ENCODE measurements around the gene ERAP2.

Gene ERAP2

DNA sequence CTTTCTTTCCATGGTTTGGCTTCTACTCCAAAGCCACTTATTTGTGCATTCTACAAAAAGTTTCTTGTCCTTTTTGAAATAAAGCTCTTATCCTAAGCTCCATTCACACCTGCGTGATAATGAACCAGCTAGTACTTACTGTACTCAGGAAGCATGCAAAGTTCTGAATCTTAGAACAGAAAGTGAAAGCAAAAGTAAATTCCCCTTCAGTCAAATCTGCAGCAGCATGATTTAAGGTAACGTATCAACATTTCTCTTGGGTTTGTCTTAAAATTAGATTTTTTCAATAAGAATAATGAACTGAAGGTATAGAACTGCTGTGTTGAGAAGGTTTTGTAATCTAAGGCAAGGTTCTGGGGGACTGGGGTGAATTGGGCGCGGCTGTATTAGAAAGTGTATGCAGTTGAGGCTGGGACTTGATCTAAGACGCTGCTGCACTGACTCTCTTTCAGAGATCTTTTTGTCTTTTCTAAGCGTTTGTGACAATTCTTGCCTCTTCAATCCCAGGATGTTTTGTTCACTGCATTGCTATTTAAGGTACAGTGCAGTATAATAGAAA lies at the start of gene ERAP2:
ERAP2 (plus strand) TSS at position 209 of the 559 bp plus-strand sequence. CDS start 3,186 bp downstream, outside the sequence.
- H3K4me3 ChIP-seq (ENCODE audit: low read depth, low read length), result peak within 1 kb of the TSS; percentile 62
- TF ChIP-seq CTCF (IDR thresholded peaks at IDR 0.05; ENCODE audit: borderline replicate concordance, insufficient read depth, low read depth, low read length), result no peak

- no peak overlapping the region for H3K4me3 ChIP-seq (ENCODE audit: low read depth, low read length)
- TF ChIP-seq CTCF (IDR thresholded peaks at IDR 0.05; ENCODE audit: borderline replicate concordance, insufficient read depth, low read depth, low read length), result no peak
Measured at GRCh38 chr5:96829297-96829696, 47.0 kb upstream of the ERAP2 start.

GRCh38 chr5:96834016-96834415 lies 42.3 kb upstream of the ERAP2 start:
- no peak for TF ChIP-seq CTCF (IDR thresholded peaks at IDR 0.05; ENCODE audit: borderline replicate concordance, insufficient read depth, low read depth, low read length)
- H3K4me3 ChIP-seq (ENCODE audit: low read depth, low read length), result no peak overlapping the region

GRCh38 chr5:96835791-96836191 lies 40.5 kb upstream of the ERAP2 start:
- H3K4me3 ChIP-seq (ENCODE audit: low read depth, low read length), result no peak overlapping the region
- no peak for TF ChIP-seq CTCF (IDR thresholded peaks at IDR 0.05; ENCODE audit: borderline replicate concordance, insufficient read depth, low read depth, low read length)

- TF ChIP-seq CTCF (IDR thresholded peaks at IDR 0.05; ENCODE audit: borderline replicate concordance, insufficient read depth, low read depth, low read length), result no peak
- no peak overlapping the region for H3K4me3 ChIP-seq (ENCODE audit: low read depth, low read length)
Measured at GRCh38 chr5:96836817-96837216, 39.5 kb upstream of the ERAP2 start.

GRCh38 chr5:96837303-96837702 lies 39.0 kb upstream of the ERAP2 start:
- no peak for TF ChIP-seq CTCF (IDR thresholded peaks at IDR 0.05; ENCODE audit: borderline replicate concordance, insufficient read depth, low read depth, low read length)
- no peak overlapping the region for H3K4me3 ChIP-seq (ENCODE audit: low read depth, low read length)

DNA sequence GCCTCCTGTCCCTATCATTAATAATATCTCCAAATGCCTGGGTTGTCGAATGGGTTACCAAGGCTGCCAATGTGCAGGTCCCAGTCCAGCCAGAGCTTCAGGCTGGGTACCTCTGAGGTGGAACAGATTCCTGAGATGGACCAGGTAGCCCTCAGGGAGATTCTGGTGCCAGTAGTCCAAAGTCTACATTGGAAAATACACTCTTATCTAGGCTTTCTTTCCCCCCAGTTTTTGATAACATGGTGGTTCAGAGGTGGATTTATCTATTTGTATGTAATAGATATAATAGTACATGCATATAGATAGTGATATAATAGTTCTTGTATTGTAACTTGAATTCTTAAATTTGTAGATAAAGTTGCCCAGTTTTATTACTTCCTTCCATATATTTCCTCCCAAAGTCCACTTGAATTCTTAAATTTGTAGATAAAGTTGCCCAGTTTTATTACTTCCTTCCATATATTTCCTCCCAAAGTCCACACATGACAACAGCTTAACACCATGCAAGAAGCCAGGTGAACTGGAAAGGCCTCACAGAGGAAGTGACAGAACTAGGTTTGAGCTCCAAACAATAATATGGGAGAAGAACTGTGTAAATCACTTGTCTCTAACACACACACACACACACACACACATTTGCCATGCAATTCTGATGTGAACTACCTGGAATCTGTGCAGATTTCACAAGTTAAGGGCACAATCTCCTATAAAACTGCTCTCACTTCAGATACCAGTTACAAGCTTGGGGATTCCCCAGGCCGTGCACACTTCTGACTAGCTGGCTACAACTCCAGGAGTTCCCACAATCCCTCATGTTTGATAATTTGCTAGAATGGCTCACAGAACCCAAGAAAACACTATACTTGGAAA lies 37.9 kb upstream of the ERAP2 start:
- H3K4me3 ChIP-seq (ENCODE audit: low read depth, low read length), result no peak overlapping the region
- TF ChIP-seq CTCF (IDR thresholded peaks at IDR 0.05; ENCODE audit: borderline replicate concordance, insufficient read depth, low read depth, low read length), result no peak

All from GM12875 (cell line).